ENCODE data around the gene RAB34. TPM values are rescaled to one million over a fixed set of nuclear protein-coding genes. Genes with fewer than 3 reads are reported as not detected.

RAB34 gene
- total RNA-seq, 4 donors from 2014 or later, result 136 to 186 (median 159) TPM

GRCh38 chr17:28706471-28707338, 11.0 kb downstream of the RAB34 start:
- Histone ChIP-seq H3K27me3 (no peaks in the 10 kb centered on the region), H3K4me1 (peaks cover 3% of the 10 kb centered on the region in 2 donors), H3K4me3 (replicated peaks in 1 of 3) (no peak overlapping the region), H3K9me3 (no peaks in the 10 kb centered on the region), H3K27ac (no peak overlapping the region), H3K36me3 (peaks cover 16 to 17% of the 10 kb centered on the region in 2 donors)
- no peak for DNase-seq
- WGBS, 2 donors, result 54 to 62% methylated on average over 4 to 6 of the region's 7 CpGs
- intact Hi-C loops (cut with DNase I), result no loop called here
- TF ChIP-seq POLR2A (IDR thresholded peaks at IDR 0.05) (no peak), CTCF (IDR thresholded peaks at IDR 0.05) (no peak)

- H3K27ac ChIP-seq, result no peak overlapping the region
- no peak for DNase-seq
- no peak for TF ChIP-seq POLR2A (IDR thresholded peaks at IDR 0.05)
- no peak for TF ChIP-seq CTCF (IDR thresholded peaks at IDR 0.05)
- no peak overlapping the region for H3K4me3 ChIP-seq (replicated peaks in 1 of 3)
- H3K27me3 ChIP-seq, result no peaks in the 10 kb centered on the region
- WGBS, 2 donors, result 69 to 74% methylated on average over 8 to 10 of the region's 10 CpGs
- no peaks in the 10 kb centered on the region for H3K9me3 ChIP-seq
- intact Hi-C loops (cut with DNase I), result no loop called here
- H3K36me3 ChIP-seq, result peaks cover 25 to 26% of the 10 kb centered on the region in 2 donors
- H3K4me1 ChIP-seq, result no peaks in the 10 kb centered on the region
Observed at GRCh38 chr17:28705728-28706334, 11.8 kb downstream of the RAB34 start.

GRCh38 chr17:28705074-28705659, 12.5 kb downstream of the RAB34 start:
- WGBS, 2 donors, result 83 to 87% methylated on average over 5 of the region's 5 CpGs
- Histone ChIP-seq H3K9me3 (no peaks in the 10 kb centered on the region), H3K27me3 (no peaks in the 10 kb centered on the region), H3K27ac (no peak overlapping the region), H3K36me3 (peaks cover 32% of the 10 kb centered on the region in 2 donors), H3K4me3 (replicated peaks in 1 of 3) (no peak overlapping the region), H3K4me1 (no peaks in the 10 kb centered on the region)
- DNase-seq, result no peak
- intact Hi-C loops (cut with DNase I), result no loop called here
- TF ChIP-seq CTCF (IDR thresholded peaks at IDR 0.05), result no peak
- TF ChIP-seq POLR2A (IDR thresholded peaks at IDR 0.05), result no peak

DNA sequence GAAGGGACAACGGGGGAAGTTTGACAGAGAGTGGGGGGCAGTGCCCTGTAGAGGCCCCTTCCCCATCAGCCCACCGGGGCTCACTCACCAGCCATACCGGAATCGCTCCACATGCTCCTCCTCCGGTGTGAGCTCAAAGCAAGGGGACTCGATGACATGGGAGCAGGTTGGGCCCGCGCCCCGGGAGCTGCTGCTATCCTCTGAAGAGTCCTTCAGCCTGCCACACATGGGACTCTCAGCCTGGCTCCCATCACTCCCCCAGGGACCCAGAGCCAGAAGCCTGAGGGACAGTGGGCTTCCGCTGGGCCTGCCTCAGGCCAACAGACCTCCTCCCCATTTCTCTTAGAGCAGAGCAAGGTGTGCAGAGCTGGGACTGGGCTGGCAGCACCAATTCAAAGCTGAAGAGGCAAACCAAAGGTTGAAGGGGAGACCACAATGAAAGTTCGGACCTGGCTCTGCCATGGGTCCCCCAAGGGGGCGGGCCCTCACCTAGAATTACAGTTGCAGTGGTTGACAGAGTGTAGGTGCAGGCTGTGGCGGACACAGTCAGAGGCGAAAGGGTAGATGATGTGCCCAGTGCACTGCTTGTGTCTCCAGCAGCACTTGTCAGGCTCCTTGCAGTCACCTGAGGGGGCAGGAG, 13.3 kb downstream of the RAB34 start:
- Histone ChIP-seq H3K4me1 (no peaks in the 10 kb centered on the region), H3K27me3 (no peaks in the 10 kb centered on the region), H3K4me3 (replicated peaks in 1 of 3) (no peak overlapping the region), H3K27ac (no peak overlapping the region), H3K36me3 (peaks cover 40% of the 10 kb centered on the region in 2 donors), H3K9me3 (no peaks in the 10 kb centered on the region)
- intact Hi-C loops (cut with DNase I), result no loop called here
- 90 to 93% methylated on average over 13 to 14 of the region's 14 CpGs for WGBS, 2 donors
- no peak for DNase-seq
- no peak for TF ChIP-seq POLR2A (IDR thresholded peaks at IDR 0.05)
- no peak for TF ChIP-seq CTCF (IDR thresholded peaks at IDR 0.05)

All from thyroid gland (tissue), 4 donors.